Measurements from ENCODE around the gene LRP8. TPM values are rescaled to one million over a fixed set of nuclear protein-coding genes. Genes with fewer than 3 reads are reported as not detected.

LRP8 gene
- total RNA-seq, 1 donor from 2014 or later: 8.4 TPM

- no peaks in the 10 kb centered on the region for H3K27me3 ChIP-seq (ENCODE audit: control insufficient read depth, insufficient read depth, low read length)
- DNase-seq (ENCODE audit: low read depth) (no peak), FAIRE-seq (no peak)
- no peak for TF ChIP-seq CTCF (IDR thresholded peaks at IDR 0.05; ENCODE audit: insufficient read depth, low read length, severe bottlenecking)
- no peak overlapping the region for H3K4me3 ChIP-seq (ENCODE audit: low read depth, low read length)
- H3K36me3 ChIP-seq (ENCODE audit: control insufficient read depth, insufficient read depth, low read length): peaks cover 5% of the 10 kb centered on the region
These were observed 950 bp upstream of the LRP8 start for GRCh38 chr1:53328541-53329499.

- Histone ChIP-seq H3K4me3 (ENCODE audit: low read depth, low read length) (peak overlapping the region; percentile 70), H3K27me3 (ENCODE audit: control insufficient read depth, insufficient read depth, low read length) (no peaks in the 10 kb centered on the region), H3K36me3 (ENCODE audit: control insufficient read depth, insufficient read depth, low read length) (peaks cover 7% of the 10 kb centered on the region)
- no peak for DNase-seq (ENCODE audit: low read depth)
- no peak for TF ChIP-seq CTCF (IDR thresholded peaks at IDR 0.05; ENCODE audit: insufficient read depth, low read length, severe bottlenecking)
- no peak for FAIRE-seq
These were observed 522 bp downstream of the LRP8 start for GRCh38 chr1:53327182-53327913.

GRCh38 chr1:53326598-53327181, 1.2 kb downstream of the LRP8 start:
- DNase-seq (ENCODE audit: low read depth) (no peak), FAIRE-seq (no peak)
- TF ChIP-seq CTCF (IDR thresholded peaks at IDR 0.05; ENCODE audit: insufficient read depth, low read length, severe bottlenecking): no peak
- Histone ChIP-seq H3K27me3 (ENCODE audit: control insufficient read depth, insufficient read depth, low read length) (no peaks in the 10 kb centered on the region), H3K4me3 (ENCODE audit: low read depth, low read length) (peak overlapping the region; percentile 70), H3K36me3 (ENCODE audit: control insufficient read depth, insufficient read depth, low read length) (peaks cover 7% of the 10 kb centered on the region)

- Histone ChIP-seq H3K36me3 (ENCODE audit: control insufficient read depth, insufficient read depth, low read length) (peaks cover 7% of the 10 kb centered on the region), H3K27me3 (ENCODE audit: control insufficient read depth, insufficient read depth, low read length) (no peaks in the 10 kb centered on the region), H3K4me3 (ENCODE audit: low read depth, low read length) (peak overlapping the region; percentile 70)
- TF ChIP-seq CTCF (IDR thresholded peaks at IDR 0.05; ENCODE audit: insufficient read depth, low read length, severe bottlenecking): no peak
- FAIRE-seq (no peak), DNase-seq (ENCODE audit: low read depth) (peak; percentile 90)
These were observed 1.7 kb downstream of the LRP8 start for GRCh38 chr1:53326088-53326597.

- Histone ChIP-seq H3K4me3 (ENCODE audit: low read depth, low read length) (peak overlapping the region; percentile 70), H3K27me3 (ENCODE audit: control insufficient read depth, insufficient read depth, low read length) (no peaks in the 10 kb centered on the region), H3K36me3 (ENCODE audit: control insufficient read depth, insufficient read depth, low read length) (peaks cover 7% of the 10 kb centered on the region)
- TF ChIP-seq CTCF (IDR thresholded peaks at IDR 0.05; ENCODE audit: insufficient read depth, low read length, severe bottlenecking): no peak
- FAIRE-seq (no peak), DNase-seq (ENCODE audit: low read depth) (no peak)
These were observed 2.4 kb downstream of the LRP8 start for GRCh38 chr1:53325326-53326087.

Measured in bronchial epithelial cell (primary cell).